Large intestine (tissue), 3 donors: ENCODE results near the gene LILRA1. TPM values are rescaled to one million over a fixed set of nuclear protein-coding genes. Genes with fewer than 3 reads are reported as not detected.
"Not testable (repeated sequence)": the region's sequence is repeated elsewhere in the genome, so short reads cannot be mapped to it uniquely, and the experiment has no call there.

Source experiments
- DNase-seq, 2 donors: peaks; one replicate each; pipeline versions ENCODE4 v3.0.0 to v3.0.0-alpha.2; 2013
- H3K27ac ChIP-seq: one replicate; pipeline ENCODE4 v1.5.1; 2013; ENCODE audit warnings: low read length
- H3K27me3 ChIP-seq: 2 replicates; pipeline ENCODE4 v1.6.1; 2013; ENCODE audit warnings: low read length; ENCODE audit not compliant: control insufficient read depth, insufficient read depth
- H3K36me3 ChIP-seq: 2 replicates; pipeline ENCODE4 v1.6.1; 2013; ENCODE audit warnings: low read length; ENCODE audit not compliant: control insufficient read depth, insufficient read depth
- H3K4me1 ChIP-seq: one replicate; pipeline ENCODE4 v1.6.1; 2013; ENCODE audit warnings: low read length; ENCODE audit not compliant: control insufficient read depth, insufficient read depth
- H3K4me3 ChIP-seq: one replicate; pipeline ENCODE4 v1.5.1; 2013; ENCODE audit warnings: low read length
- H3K9me3 ChIP-seq: one replicate; pipeline ENCODE4 v1.6.1; 2013; ENCODE audit warnings: mild to moderate bottlenecking, low read depth, low read length, moderate library complexity; ENCODE audit not compliant: control insufficient read depth
- WGBS: methylation state at CpG from one replicate; pipeline ENCODE4 v1.1.5; 2013; ENCODE audit warnings: low lambda C conversion rate; ENCODE audit not compliant: insufficient coverage; 5-methylcytosine and 5-hydroxymethylcytosine counted together
- polyA plus RNA-seq: library from polyadenylated mRNA; unstranded; fragments of 120-200 nt; gene quantifications from one replicate; pipeline ENCODE4 v1.2.1, GENCODE V29; 2013

The LILRA1 gene
- polyA plus RNA-seq, 1 donor: 0.43 TPM

DNA sequence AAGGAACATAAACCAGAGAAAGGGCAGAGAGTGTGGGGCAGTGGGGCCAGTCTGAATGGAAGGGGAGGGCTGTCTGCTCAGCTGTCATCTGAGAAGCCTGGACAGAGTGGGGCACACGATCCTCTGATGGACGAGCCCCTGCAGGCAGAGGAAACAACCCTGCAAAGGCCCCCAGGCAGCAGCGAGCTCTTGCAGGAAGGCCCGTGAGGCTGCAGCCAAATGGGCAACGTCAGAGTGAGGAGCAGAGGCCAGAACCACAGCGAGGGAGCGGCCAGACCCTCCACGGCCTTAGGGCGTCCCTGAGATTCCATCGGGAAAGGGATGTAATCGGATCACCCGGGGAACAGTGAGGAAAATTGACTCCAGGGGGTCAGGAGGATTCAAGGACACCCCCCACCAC, 42.6 kb downstream of the LILRA1 start:
- WGBS: no CpG with 5 or more reads among the region's 12 CpGs
- not testable (repeated sequence) for H3K4me3 ChIP-seq, H3K4me1 ChIP-seq, DNase-seq, H3K36me3 ChIP-seq, H3K27me3 ChIP-seq, H3K27ac ChIP-seq, H3K9me3 ChIP-seq

DNA sequence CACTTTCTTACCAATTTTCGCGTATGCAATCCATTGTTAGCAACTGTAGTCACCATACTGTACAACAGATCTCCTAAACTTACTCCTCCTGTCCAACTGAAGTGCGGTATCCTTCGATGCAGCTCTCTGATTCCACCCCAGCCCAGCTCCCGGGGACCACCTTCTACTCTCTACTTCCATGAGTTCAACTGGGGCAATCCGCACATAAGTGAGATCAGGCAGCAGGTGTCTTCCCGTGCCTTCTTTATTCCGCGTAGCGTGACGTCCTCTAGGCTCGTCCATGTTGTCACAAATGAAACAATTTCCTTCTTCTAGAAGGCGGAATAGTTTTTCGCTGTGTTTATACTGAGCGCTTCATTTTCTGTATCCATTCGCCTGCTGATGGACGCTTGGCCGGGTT, 45.3 kb downstream of the LILRA1 start:
- H3K36me3 ChIP-seq: no peaks in the 10 kb centered on the region
- no peak overlapping the region for H3K4me3 ChIP-seq
- H3K9me3 ChIP-seq: no peaks in the 10 kb centered on the region
- H3K27me3 ChIP-seq: no peaks in the 10 kb centered on the region
- no peaks in the 10 kb centered on the region for H3K4me1 ChIP-seq
- no peak for DNase-seq
- no peak overlapping the region for H3K27ac ChIP-seq
- 86% methylated on average over 7 of the region's 18 CpGs for WGBS

- H3K36me3 ChIP-seq, DNase-seq, H3K4me3 ChIP-seq, H3K9me3 ChIP-seq, H3K27ac ChIP-seq, H3K4me1 ChIP-seq, H3K27me3 ChIP-seq: not testable (repeated sequence)
- no CpG with 5 or more reads among the region's 5 CpGs for WGBS
Observed at GRCh38 chr19:54642953-54643352, 49.5 kb downstream of the LILRA1 start.

- not testable (repeated sequence) for H3K9me3 ChIP-seq, H3K36me3 ChIP-seq, H3K4me3 ChIP-seq, H3K4me1 ChIP-seq, H3K27ac ChIP-seq, H3K27me3 ChIP-seq, DNase-seq
- WGBS: 60% methylated on average over 1 of the region's 6 CpGs
Observed at GRCh38 chr19:54643583-54643982, 50.2 kb downstream of the LILRA1 start.

GRCh38 chr19:54644056-54644455, 50.6 kb downstream of the LILRA1 start:
- no CpG with 5 or more reads among the region's 5 CpGs for WGBS
- Histone ChIP-seq H3K4me3 (no peak overlapping the region), H3K36me3 (no peaks in the 10 kb centered on the region), H3K4me1 (no peaks in the 10 kb centered on the region), H3K27ac (no peak overlapping the region), H3K9me3 (no peaks in the 10 kb centered on the region), H3K27me3 (no peaks in the 10 kb centered on the region)
- no peak for DNase-seq

DNA sequence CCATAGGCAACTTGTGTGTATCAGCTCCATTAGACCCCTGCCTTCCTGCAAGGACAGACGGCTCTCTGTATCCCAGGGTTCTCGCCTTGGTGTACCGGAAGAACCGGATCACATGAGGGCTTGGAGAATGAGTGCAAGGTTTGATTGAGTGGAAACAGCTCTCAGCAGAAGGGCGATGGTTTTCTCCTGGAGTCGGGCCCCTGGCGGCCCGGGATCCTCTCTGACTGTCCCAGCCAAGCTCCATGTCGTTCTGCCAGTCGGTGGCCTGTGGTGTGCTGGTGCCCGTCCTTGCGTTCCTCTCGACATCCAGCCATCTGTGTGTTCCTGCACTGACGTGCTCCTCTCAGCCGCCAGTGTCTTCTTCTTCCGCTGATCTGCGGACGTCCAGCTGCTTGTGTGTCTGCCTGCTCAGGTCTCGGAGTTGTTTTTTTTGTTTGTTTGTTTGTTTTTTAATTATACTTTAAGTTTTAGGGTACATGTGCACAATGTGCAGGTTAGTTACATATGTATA, 53.0 kb downstream of the LILRA1 start:
- no CpG with 5 or more reads among the region's 19 CpGs for WGBS
- H3K4me3 ChIP-seq: no peak overlapping the region
- no peaks in the 10 kb centered on the region for H3K36me3 ChIP-seq
- H3K27me3 ChIP-seq: no peaks in the 10 kb centered on the region
- no peak overlapping the region for H3K27ac ChIP-seq
- H3K9me3 ChIP-seq: no peaks in the 10 kb centered on the region
- H3K4me1 ChIP-seq: no peaks in the 10 kb centered on the region
- DNase-seq: no peak

DNA sequence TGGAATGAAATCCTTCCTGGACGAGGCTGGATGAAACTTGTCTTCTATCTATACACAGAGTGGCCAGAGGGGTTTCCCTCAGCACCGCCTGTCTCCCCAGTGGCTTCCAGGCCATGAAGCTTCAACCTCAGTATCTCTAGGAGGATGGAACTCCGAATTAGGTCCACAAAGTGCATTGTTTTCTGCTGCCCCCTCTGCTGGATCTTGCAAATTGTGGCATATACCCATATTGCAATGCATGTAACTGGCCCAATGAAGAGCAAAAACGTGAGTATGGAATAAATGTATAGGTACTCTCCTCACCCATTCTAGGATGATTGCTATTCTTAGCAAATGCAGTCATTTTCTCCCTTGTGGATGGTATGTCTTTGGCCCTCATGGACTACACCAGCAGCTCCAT, 54.7 kb downstream of the LILRA1 start:
- H3K4me3 ChIP-seq: no peak overlapping the region
- WGBS: no CpG with 5 or more reads among the region's 4 CpGs
- no peak for DNase-seq
- no peaks in the 10 kb centered on the region for H3K27me3 ChIP-seq
- H3K36me3 ChIP-seq: no peaks in the 10 kb centered on the region
- no peaks in the 10 kb centered on the region for H3K9me3 ChIP-seq
- no peaks in the 10 kb centered on the region for H3K4me1 ChIP-seq
- no peak overlapping the region for H3K27ac ChIP-seq

- no CpG with 5 or more reads among the region's 6 CpGs for WGBS
- H3K27me3 ChIP-seq: no peaks in the 10 kb centered on the region
- DNase-seq: no peak
- no peaks in the 10 kb centered on the region for H3K36me3 ChIP-seq
- no peak overlapping the region for H3K4me3 ChIP-seq
- H3K9me3 ChIP-seq: no peaks in the 10 kb centered on the region
- H3K4me1 ChIP-seq: no peaks in the 10 kb centered on the region
- no peak overlapping the region for H3K27ac ChIP-seq
Observed at GRCh38 chr19:54650108-54650655, 56.8 kb downstream of the LILRA1 start.

Other genes starting within 250 kb of the LILRA1 start
- 13.0 TPM for gene LAIR1, start 228.7 kb upstream of the LILRA1 start, polyA plus RNA-seq
- 8.2 TPM for gene TTYH1, start 178.2 kb upstream of the LILRA1 start, polyA plus RNA-seq
- gene LENG8, start 144.4 kb upstream of the LILRA1 start, polyA plus RNA-seq: 248 TPM
- 9.2 TPM for gene LENG9, start 129.9 kb upstream of the LILRA1 start, polyA plus RNA-seq
- 161 TPM for gene CDC42EP5, start 120.3 kb upstream of the LILRA1 start, polyA plus RNA-seq
- 0.09 TPM for gene LAIR2, start 90.8 kb upstream of the LILRA1 start, polyA plus RNA-seq
- 0.24 TPM for gene LILRA2, start 19.8 kb upstream of the LILRA1 start, polyA plus RNA-seq
- gene LILRB1, start 36.9 kb downstream of the LILRA1 start, polyA plus RNA-seq: 3.2 TPM
- 2.2 TPM for gene LILRB4, start 69.4 kb downstream of the LILRA1 start, polyA plus RNA-seq
- gene KIR3DL3, start 130.8 kb downstream of the LILRA1 start, polyA plus RNA-seq: not detected
- gene KIR2DL3, start 144.9 kb downstream of the LILRA1 start, polyA plus RNA-seq: 0.27 TPM
- 0.27 TPM for gene KIR2DL1, start 176.2 kb downstream of the LILRA1 start, polyA plus RNA-seq
- 0.94 TPM for gene KIR2DL4, start 210.0 kb downstream of the LILRA1 start, polyA plus RNA-seq
- gene KIR3DL1, start 222.8 kb downstream of the LILRA1 start, polyA plus RNA-seq: 0.15 TPM
- 0.30 TPM for gene KIR2DS4, start 239.0 kb downstream of the LILRA1 start, polyA plus RNA-seq